Transverse colon (tissue), 4 donors: Measurements from ENCODE around the gene TRIM6. TPM values are rescaled to one million over a fixed set of nuclear protein-coding genes. Genes with fewer than 3 reads are reported as not detected.

ENCODE experiments used
- DNase-seq: peaks from one replicate; pipeline ENCODE4 v3.0.0-alpha.2; 2019
- H3K27ac ChIP-seq, 4 donors: fragments of 200-600 bp; sonication (generic); 2 replicates each; pipeline ENCODE4 v1.5.1; 2016 to 2018; ENCODE audit warnings: inconsistent platforms in 4 of 4
- H3K27me3 ChIP-seq: fragments of 200-600 bp; sonication (generic); 2 replicates; pipeline ENCODE4 v1.5.1; 2017; ENCODE audit warnings: inconsistent platforms
- H3K36me3 ChIP-seq, 4 donors: fragments of 200-600 bp; sonication (generic); 2 replicates each; pipeline ENCODE4 v1.5.1; 2017 to 2019; ENCODE audit warnings: inconsistent platforms in 4 of 4
- H3K4me1 ChIP-seq, 4 donors: fragments of 200-600 bp; sonication (generic); 2 replicates each; pipeline ENCODE4 v1.5.1; 2017 to 2020; ENCODE audit warnings: inconsistent platforms in 4 of 4
- H3K4me3 ChIP-seq, 4 donors: fragments of 200-600 bp; sonication (generic); 1 replicate in 1 of 4; 2 replicates in 3 of 4; pipeline versions ENCODE4 v1.5.1 to v1.6.1; 2017 to 2019; ENCODE audit warnings: inconsistent platforms in 4 of 4
- H3K9me3 ChIP-seq, 2 donors: fragments of 200-600 bp; sonication (generic); 2 replicates each; pipeline ENCODE4 v1.5.1; 2017 to 2019; ENCODE audit warnings: inconsistent platforms in 2 of 2
- CTCF ChIP-seq, 5 experiments: fragments of 200-600 bp in 3 of 5; fragments of 450-650 bp in 2 of 5; sonication (generic) in 3 of 5; IDR thresholded peaks; 1 replicate in 2 of 5; 2 replicates in 3 of 5; pipeline ENCODE4 v1.5.1; 2016 to 2017; ENCODE audit warnings: antibody characterized with exemption in 5 of 5, inconsistent platforms in 3 of 5, mild to moderate bottlenecking in 2 of 5, moderate library complexity in 1 of 5
- EP300 ChIP-seq: sonication (generic); formaldehyde crosslinking; IDR thresholded peaks from one replicate; pipeline ENCODE4 v1.6.1; 2017; ENCODE audit warnings: antibody characterized with exemption, low read depth
- POLR2A ChIP-seq: fragments of 450-650 bp; IDR thresholded peaks from one replicate; pipeline ENCODE4 v1.6.1; 2016; ENCODE audit warnings: antibody characterized with exemption, mild to moderate bottlenecking, moderate library complexity
- POLR2AphosphoS5 ChIP-seq, 3 donors: sonication (generic); formaldehyde crosslinking; IDR thresholded peaks; one replicate each; pipeline ENCODE4 v1.6.1; 2016; ENCODE audit warnings: antibody characterized with exemption in 3 of 3
- WGBS, 2 donors: methylation state at CpG; one replicate each; pipeline ENCODE4 v1.1.5; 2018; ENCODE audit warnings: low coverage in 1 of 2; 5-methylcytosine and 5-hydroxymethylcytosine counted together
- in situ Hi-C, 4 donors: fragments of 200-750 bp; cut with MboI; loops; one replicate each; pipeline versions ENCODE4 v1.15.0 to v1.15.1; 2017; ENCODE audit warnings: low sequenced_read_pairs in 3 of 4, low pct_ligation_motif_present in 1 of 4, low pct_unique_long_range_greater_than_20kb in 1 of 4
- intact Hi-C: fragments of 100-400 bp; cut with DNase I; formaldehyde crosslinking; loops from one replicate; pipeline ENCODE4 v1.15.1; 2023; ENCODE audit warnings: low total_unique reads
- total RNA-seq, 4 donors: library from RNA; depleted of rRNA; stranded (reverse); fragments of >200 nt; gene quantifications; one replicate each; pipeline ENCODE4 v1.1.0, GENCODE V29; 2016

The TRIM6 gene
- total RNA-seq, 4 donors from 2014 or later = 0.79 to 1.4 TPM; not detected in 2

- TF ChIP-seq POLR2A = no peak
- TF ChIP-seq POLR2AphosphoS5 (IDR thresholded peaks at IDR 0.05) = no peak
- no peak for TF ChIP-seq EP300
- no peak for TF ChIP-seq CTCF (IDR thresholded peaks at IDR 0.05)
- no peak overlapping the region for H3K27ac ChIP-seq
- no peak for DNase-seq
- no peak overlapping the region for H3K4me3 ChIP-seq
- no peaks in the 10 kb centered on the region for H3K9me3 ChIP-seq
- intact Hi-C loops = no loop called here
- no peaks in the 10 kb centered on the region for H3K27me3 ChIP-seq
- H3K4me1 ChIP-seq = no peaks in the 10 kb centered on the region
- peaks cover 0 to 16% (median 3%) of the 10 kb centered on the region in 4 donors for H3K36me3 ChIP-seq
- in situ Hi-C loops = no loop called here
- 67 to 72% methylated on average over 2 of the region's 2 CpGs for WGBS, 2 donors
Observed at GRCh38 chr11:5631417-5631816, 35.0 kb downstream of the TRIM6 start.

GRCh38 chr11:5631969-5632635 lies 35.7 kb downstream of the TRIM6 start:
- Histone ChIP-seq H3K4me3 (no peak overlapping the region), H3K27ac (no peak overlapping the region), H3K27me3 (no peaks in the 10 kb centered on the region), H3K36me3 (peaks cover 0 to 16% (median 3%) of the 10 kb centered on the region in 4 donors), H3K9me3 (no peaks in the 10 kb centered on the region), H3K4me1 (no peaks in the 10 kb centered on the region)
- in situ Hi-C loops = no loop called here
- intact Hi-C loops = no loop called here
- TF ChIP-seq CTCF (IDR thresholded peaks at IDR 0.05) (no peak), EP300 (no peak), POLR2A (no peak), POLR2AphosphoS5 (IDR thresholded peaks at IDR 0.05) (no peak)
- 66 to 81% methylated on average over 5 of the region's 5 CpGs for WGBS, 2 donors
- no peak for DNase-seq

DNA sequence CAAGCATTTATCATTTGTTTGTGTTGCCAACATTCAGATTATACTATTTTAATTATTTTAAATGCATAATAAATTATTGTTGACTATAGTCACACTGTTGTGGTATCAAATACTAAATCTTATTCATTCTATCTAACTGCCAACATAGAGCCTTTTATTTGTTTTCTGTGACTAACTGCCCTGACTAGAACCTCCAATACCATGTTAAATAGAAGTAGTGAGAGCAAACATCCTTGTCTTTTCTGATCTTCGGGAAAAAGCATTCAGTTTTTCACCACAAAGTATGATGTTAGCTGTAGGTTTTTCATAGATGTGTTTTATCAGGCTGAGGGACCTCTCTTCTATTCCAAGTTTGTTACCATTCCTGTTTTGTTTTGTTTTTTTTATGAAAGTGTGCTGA lies 43.5 kb downstream of the TRIM6 start:
- in situ Hi-C loops (no loop called here), intact Hi-C loops (no loop called here)
- Histone ChIP-seq H3K36me3 (peaks cover 0 to 17% (median 0%) of the 10 kb centered on the region in 4 donors), H3K27me3 (no peaks in the 10 kb centered on the region), H3K4me1 (no peaks in the 10 kb centered on the region), H3K9me3 (no peaks in the 10 kb centered on the region), H3K27ac (no peak overlapping the region), H3K4me3 (no peak overlapping the region)
- DNase-seq = no peak
- TF ChIP-seq EP300 (no peak), POLR2AphosphoS5 (IDR thresholded peaks at IDR 0.05) (no peak), POLR2A (no peak), CTCF (IDR thresholded peaks at IDR 0.05) (no peak)
- 82 to 100% methylated on average over 1 of the region's 1 CpG for WGBS, 2 donors

GRCh38 chr11:5643585-5643984 lies 47.1 kb downstream of the TRIM6 start:
- Histone ChIP-seq H3K27ac (no peak overlapping the region), H3K4me1 (no peaks in the 10 kb centered on the region), H3K27me3 (no peaks in the 10 kb centered on the region), H3K36me3 (peaks cover 0 to 9% (median 0%) of the 10 kb centered on the region in 4 donors), H3K4me3 (no peak overlapping the region), H3K9me3 (no peaks in the 10 kb centered on the region)
- in situ Hi-C loops (no loop called here), intact Hi-C loops (no loop called here)
- no peak for DNase-seq
- TF ChIP-seq EP300 (no peak), POLR2AphosphoS5 (IDR thresholded peaks at IDR 0.05) (no peak), POLR2A (no peak), CTCF (IDR thresholded peaks at IDR 0.05) (no peak)
